Prostate gland (tissue), 2 donors: ENCODE measurements around the gene HCK.

Source experiments
- POLR2AphosphoS5 ChIP-seq: sonication (generic); formaldehyde crosslinking; IDR thresholded peaks from one replicate; pipeline ENCODE4 v1.6.1; 2017; ENCODE audit warnings: antibody characterized with exemption
- TF ChIP-seq, protein P1 (sequence below), 4 experiments: fragments of 200-600 bp in 2 of 4; fragments of 450-650 bp in 2 of 4; sonication (generic) in 2 of 4; IDR thresholded peaks; 1 replicate in 3 of 4; 2 replicates in 1 of 4; pipeline ENCODE4 v1.5.1; 2016 to 2019; ENCODE audit warnings: antibody characterized with exemption in 4 of 4, mild to moderate bottlenecking in 2 of 4, moderate library complexity in 2 of 4

DNA sequence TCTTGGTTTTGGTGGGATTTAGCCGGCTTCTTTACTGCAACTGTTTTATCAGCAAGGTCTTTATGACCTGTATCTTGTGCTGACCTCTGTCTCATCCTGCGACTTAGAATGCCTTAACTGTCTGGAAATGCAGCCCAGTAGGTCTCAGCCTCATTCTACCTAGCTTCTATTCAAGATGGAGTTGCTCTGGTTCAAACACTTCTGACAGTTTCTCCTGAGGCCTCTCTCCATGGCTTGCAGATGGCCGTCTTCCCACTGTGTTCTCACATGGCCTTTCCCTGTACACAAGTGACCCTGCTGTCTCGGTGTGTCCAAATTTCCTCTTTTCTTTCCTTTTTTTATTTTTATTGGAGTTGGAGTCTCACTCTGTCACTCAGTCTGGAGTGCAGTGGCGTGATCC lies 46.0 kb upstream of the HCK start:
- TF ChIP-seq, protein P1, sequence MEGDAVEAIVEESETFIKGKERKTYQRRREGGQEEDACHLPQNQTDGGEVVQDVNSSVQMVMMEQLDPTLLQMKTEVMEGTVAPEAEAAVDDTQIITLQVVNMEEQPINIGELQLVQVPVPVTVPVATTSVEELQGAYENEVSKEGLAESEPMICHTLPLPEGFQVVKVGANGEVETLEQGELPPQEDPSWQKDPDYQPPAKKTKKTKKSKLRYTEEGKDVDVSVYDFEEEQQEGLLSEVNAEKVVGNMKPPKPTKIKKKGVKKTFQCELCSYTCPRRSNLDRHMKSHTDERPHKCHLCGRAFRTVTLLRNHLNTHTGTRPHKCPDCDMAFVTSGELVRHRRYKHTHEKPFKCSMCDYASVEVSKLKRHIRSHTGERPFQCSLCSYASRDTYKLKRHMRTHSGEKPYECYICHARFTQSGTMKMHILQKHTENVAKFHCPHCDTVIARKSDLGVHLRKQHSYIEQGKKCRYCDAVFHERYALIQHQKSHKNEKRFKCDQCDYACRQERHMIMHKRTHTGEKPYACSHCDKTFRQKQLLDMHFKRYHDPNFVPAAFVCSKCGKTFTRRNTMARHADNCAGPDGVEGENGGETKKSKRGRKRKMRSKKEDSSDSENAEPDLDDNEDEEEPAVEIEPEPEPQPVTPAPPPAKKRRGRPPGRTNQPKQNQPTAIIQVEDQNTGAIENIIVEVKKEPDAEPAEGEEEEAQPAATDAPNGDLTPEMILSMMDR (IDR thresholded peaks at IDR 0.05): no peak
- TF ChIP-seq POLR2AphosphoS5: no peak
